OCI-LY7 (cell line): ENCODE measurements around the gene BICD2. TPM values are rescaled to one million over a fixed set of nuclear protein-coding genes. Genes with fewer than 3 reads are reported as not detected.

ENCODE experiments used
- BruUV-seq: library from RNA; stranded (reverse); fragments of 400-500 nt; replicated peaks from 2 replicates; lab custom pipeline; 2021; lab: Mats Ljungman, UMichigan
- CTCF ChIA-PET: fragments of 300-600 bp; sonication (Branson Sonifier 250); formaldehyde crosslinking; loops from one replicate; lab custom pipeline; 2022; ENCODE audit warnings: antibody characterized with exemption; ENCODE audit not compliant: unreplicated experiment; lab: Charles Lee
- POLR2A ChIA-PET: fragments of 300-600 bp; sonication (Branson Sonifier 250); formaldehyde crosslinking; loops from one replicate; lab custom pipeline; 2022; ENCODE audit warnings: antibody characterized with exemption; lab: Charles Lee
- DNase-seq: peaks from one replicate; pipeline ENCODE4 v3.0.0-alpha.2; 2015; ENCODE audit warnings: low spot score
- H2AFZ ChIP-seq: fragments of 200-600 bp; sonication (generic), shearing (Covaris generic); 2 replicates; pipeline ENCODE4 v1.6.1; 2014; ENCODE audit warnings: mild to moderate bottlenecking, antibody characterized with exemption, low read length, moderate library complexity
- H3K27ac ChIP-seq: fragments of 200-600 bp; sonication (generic); 2 replicates; pipeline ENCODE4 v1.5.1; 2014; ENCODE audit warnings: mixed run types, low read depth, mild to moderate bottlenecking, moderate library complexity, low read length, inconsistent platforms; ENCODE audit not compliant: poor library complexity, severe bottlenecking
- H3K36me3 ChIP-seq: fragments of 200-600 bp; sonication (generic); 2 replicates; pipeline ENCODE4 v1.6.1; 2014; ENCODE audit warnings: mild to moderate bottlenecking, antibody characterized with exemption, low read length, moderate library complexity, mixed read lengths; ENCODE audit not compliant: insufficient read depth
- H3K4me1 ChIP-seq: fragments of 200-600 bp; sonication (generic); 2 replicates; pipeline ENCODE4 v1.5.1; 2014; ENCODE audit warnings: mild to moderate bottlenecking, low read length; ENCODE audit not compliant: insufficient read depth, poor library complexity, severe bottlenecking
- H3K4me2 ChIP-seq: fragments of 200-600 bp; sonication (generic); 2 replicates; pipeline ENCODE4 v1.6.1; 2014; ENCODE audit warnings: mild to moderate bottlenecking, low read length
- H3K4me3 ChIP-seq: fragments of 200-600 bp; sonication (generic); 2 replicates; pipeline ENCODE4 v1.5.1; 2014; ENCODE audit warnings: mild to moderate bottlenecking, low read depth, low read length; ENCODE audit not compliant: poor library complexity, severe bottlenecking
- H3K79me2 ChIP-seq: fragments of 200-600 bp; sonication (generic); 2 replicates; pipeline ENCODE4 v1.6.1; 2016; ENCODE audit warnings: low read depth, mild to moderate bottlenecking, low read length, moderate library complexity, mixed read lengths; ENCODE audit not compliant: insufficient read depth
- H3K9me2 ChIP-seq: fragments of 200-600 bp; sonication (generic); 2 replicates; pipeline ENCODE4 v1.6.1; 2016; ENCODE audit warnings: mild to moderate bottlenecking, low read length, mixed read lengths; ENCODE audit not compliant: insufficient read depth
- H3K9me3 ChIP-seq: fragments of 200-600 bp; sonication (generic); 2 replicates; pipeline ENCODE4 v1.6.1; 2014; ENCODE audit warnings: mild to moderate bottlenecking, mixed run types, low read length, mixed read lengths
- H4K20me1 ChIP-seq: fragments of 200-600 bp; sonication (generic); 2 replicates; pipeline ENCODE4 v1.6.1; 2014; ENCODE audit warnings: mild to moderate bottlenecking, antibody characterized with exemption, low read length, moderate library complexity, mixed read lengths; ENCODE audit not compliant: insufficient read depth
- CTCF ChIP-seq: fragments of 200-600 bp; sonication (generic); conservative IDR thresholded peaks from 2 replicates; pipeline ENCODE4 v1.5.1; 2014; ENCODE audit warnings: mild to moderate bottlenecking, antibody characterized with exemption, low read length, moderate library complexity, mixed read lengths
- EZH2phosphoT487 ChIP-seq: fragments of 200-600 bp; sonication (generic); IDR thresholded peaks from 2 replicates; pipeline ENCODE4 v1.6.1; 2018; ENCODE audit warnings: low read depth, borderline replicate concordance, mild to moderate bottlenecking, mixed run types, antibody characterized with exemption, low read length, moderate library complexity, mixed read lengths
- intact Hi-C: fragments of 100-400 bp; cut with micrococcal nuclease; formaldehyde crosslinking; loops from one replicate; pipeline ENCODE4 v1.10.0; 2022; ENCODE audit not compliant: unreplicated experiment
- total RNA-seq, 2 experiments: library from RNA; depleted of rRNA in 1 of 2; stranded (reverse); fragments of >200 nt in 1 of 2; shearing (Covaris generic) in 1 of 2; gene quantifications; 2 replicates each; pipeline ENCODE4 v1.2.3, GENCODE V29; 2014 to 2022

BICD2 gene
- total RNA-seq, 2 experiments from 2014 or later = 46.5 to 71.0 TPM

DNA sequence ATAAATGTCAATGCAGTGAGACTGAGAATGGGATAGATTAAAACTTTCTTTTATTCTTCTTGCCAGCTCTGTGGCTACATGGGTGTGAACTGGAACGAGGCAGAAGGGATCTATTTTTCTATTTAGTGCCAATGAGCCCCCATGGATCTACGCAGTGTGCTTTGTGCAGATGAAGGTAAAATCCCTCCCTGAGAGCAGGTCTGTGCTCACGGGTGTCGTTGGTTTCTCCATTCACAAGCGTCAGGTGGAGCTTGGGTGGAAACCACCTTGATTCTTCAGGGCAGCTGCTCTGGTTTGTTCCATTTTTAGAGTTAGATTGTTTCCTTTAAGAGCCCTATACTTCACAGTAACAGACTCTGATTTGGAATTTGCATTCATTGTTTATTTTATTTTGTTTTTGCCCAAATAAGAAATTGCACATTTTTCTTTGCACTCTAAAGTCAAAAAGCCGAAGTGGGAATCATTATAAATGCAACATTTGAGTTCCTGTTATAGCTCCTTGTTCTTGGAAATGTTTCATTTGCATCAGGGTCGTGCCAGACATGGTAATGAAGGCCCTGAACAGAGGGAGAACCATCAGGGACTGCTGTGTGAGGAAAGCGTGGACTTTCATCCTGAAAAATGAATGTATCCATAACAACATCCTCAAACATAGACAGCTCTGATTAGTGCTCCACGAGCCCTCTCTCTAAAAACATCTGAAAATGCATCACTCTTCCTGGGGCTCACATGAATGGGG, 31.1 kb upstream of the BICD2 start:
- no TSS peak for BruUV-seq
- no peaks in the 10 kb centered on the region for H3K9me2 ChIP-seq
- no peak overlapping the region for H3K4me2 ChIP-seq
- intact Hi-C loops = loop anchor here (10.0 kb wide), 1 partner anchor 661 kb away; no protein-coding TSS in a partner anchor
- DNase-seq = no peak
- H3K79me2 ChIP-seq = no peaks in the 10 kb centered on the region
- no peak overlapping the region for H2AFZ ChIP-seq
- ChIA-PET CTCF (no interaction called here), POLR2A (interaction anchor here (1.1 kb wide), 1 partner anchor 83 kb away, joined by 3 read pairs; no protein-coding TSS in a partner anchor)
- H3K9me3 ChIP-seq = no peaks in the 10 kb centered on the region
- no peak overlapping the region for H3K27ac ChIP-seq
- TF ChIP-seq CTCF (no peak), EZH2phosphoT487 (no peak)
- H3K36me3 ChIP-seq = no peaks in the 10 kb centered on the region
- H3K4me1 ChIP-seq = peaks cover 13% of the 10 kb centered on the region
- no peaks in the 10 kb centered on the region for H4K20me1 ChIP-seq
- no peak overlapping the region for H3K4me3 ChIP-seq

DNA sequence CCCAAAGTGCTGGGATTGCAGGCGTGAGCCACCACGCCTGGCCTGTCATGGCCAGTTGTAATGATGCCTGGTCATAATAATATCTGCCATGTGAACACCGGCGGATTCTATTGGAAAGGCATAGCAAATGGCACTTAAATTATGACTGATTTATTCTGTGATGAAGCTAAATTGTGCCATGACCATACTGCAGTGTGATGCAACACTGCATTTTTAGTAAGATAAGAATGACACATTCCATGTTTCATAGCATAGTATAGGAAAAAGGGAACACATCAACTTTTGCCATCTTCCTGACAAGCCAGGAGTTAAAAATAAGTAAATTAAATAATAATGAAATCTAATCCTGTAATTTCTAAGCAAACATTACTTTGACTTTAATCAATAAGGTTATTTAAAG, 30.4 kb upstream of the BICD2 start:
- ChIA-PET CTCF (no interaction called here), POLR2A (interaction anchor here (1.1 kb wide), 1 partner anchor 82 kb away, joined by 3 read pairs; no protein-coding TSS in a partner anchor)
- intact Hi-C loops = loop anchor here (10.0 kb wide), 1 partner anchor 660 kb away; no protein-coding TSS in a partner anchor
- DNase-seq = no peak
- Histone ChIP-seq H3K36me3 (no peaks in the 10 kb centered on the region), H3K4me1 (peaks cover 18% of the 10 kb centered on the region), H3K9me2 (no peaks in the 10 kb centered on the region), H3K79me2 (no peaks in the 10 kb centered on the region), H3K9me3 (no peaks in the 10 kb centered on the region), H3K27ac (no peak overlapping the region), H4K20me1 (no peaks in the 10 kb centered on the region), H3K4me2 (no peak overlapping the region), H2AFZ (no peak overlapping the region), H3K4me3 (no peak overlapping the region)
- no TSS peak for BruUV-seq
- TF ChIP-seq EZH2phosphoT487 = no peak
- no peak for TF ChIP-seq CTCF

DNA sequence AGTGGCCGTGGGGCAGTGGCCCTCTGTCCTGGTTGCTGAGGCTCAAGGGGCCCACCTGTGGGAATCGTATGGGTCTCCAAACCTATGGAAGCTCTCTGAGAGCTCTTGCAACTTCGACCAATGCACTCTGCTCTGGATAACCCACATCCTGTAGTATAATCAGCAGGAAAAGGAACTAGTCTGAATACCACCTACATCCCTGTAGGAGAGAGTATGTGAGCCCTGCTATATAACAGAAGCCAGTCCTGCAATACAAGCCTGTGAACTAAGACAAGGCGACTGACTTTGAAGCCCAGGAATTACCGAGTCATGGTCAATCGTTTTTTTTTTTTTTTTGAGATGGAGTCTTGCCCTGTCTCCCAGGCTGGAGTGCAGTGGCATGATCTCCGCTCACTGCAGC, 29.8 kb upstream of the BICD2 start:
- POLR2A ChIA-PET = interaction anchor here (1.1 kb wide), 1 partner anchor 81 kb away, joined by 3 read pairs; no protein-coding TSS in a partner anchor
- no peaks in the 10 kb centered on the region for H3K9me3 ChIP-seq
- intact Hi-C loops = loop anchor here (10.0 kb wide), 1 partner anchor 660 kb away; no protein-coding TSS in a partner anchor
- no peaks in the 10 kb centered on the region for H3K36me3 ChIP-seq
- no peak overlapping the region for H2AFZ ChIP-seq
- H3K4me2 ChIP-seq = no peak overlapping the region
- no peak overlapping the region for H3K4me3 ChIP-seq
- H3K9me2 ChIP-seq = no peaks in the 10 kb centered on the region
- no peak overlapping the region for H3K27ac ChIP-seq
- H3K79me2 ChIP-seq = no peaks in the 10 kb centered on the region
- peaks cover 18% of the 10 kb centered on the region for H3K4me1 ChIP-seq
- CTCF ChIA-PET = no interaction called here
- no peak for DNase-seq
- TF ChIP-seq CTCF (no peak), EZH2phosphoT487 (no peak)
- no peaks in the 10 kb centered on the region for H4K20me1 ChIP-seq
- BruUV-seq = no TSS peak
